G401.6 (cell line): Measurements from ENCODE around the gene SPCS3.
"Not testable (repeated sequence)": the region's sequence is repeated elsewhere in the genome, so short reads cannot be mapped to it uniquely, and the experiment has no call there.

Experiments
- FAIRE-seq: peaks from 2 replicates; lab custom pipeline; 2012; peaks lifted over from hg19 to GRCh38; lab: Jason Lieb, UNC

SPCS3 gene

DNA sequence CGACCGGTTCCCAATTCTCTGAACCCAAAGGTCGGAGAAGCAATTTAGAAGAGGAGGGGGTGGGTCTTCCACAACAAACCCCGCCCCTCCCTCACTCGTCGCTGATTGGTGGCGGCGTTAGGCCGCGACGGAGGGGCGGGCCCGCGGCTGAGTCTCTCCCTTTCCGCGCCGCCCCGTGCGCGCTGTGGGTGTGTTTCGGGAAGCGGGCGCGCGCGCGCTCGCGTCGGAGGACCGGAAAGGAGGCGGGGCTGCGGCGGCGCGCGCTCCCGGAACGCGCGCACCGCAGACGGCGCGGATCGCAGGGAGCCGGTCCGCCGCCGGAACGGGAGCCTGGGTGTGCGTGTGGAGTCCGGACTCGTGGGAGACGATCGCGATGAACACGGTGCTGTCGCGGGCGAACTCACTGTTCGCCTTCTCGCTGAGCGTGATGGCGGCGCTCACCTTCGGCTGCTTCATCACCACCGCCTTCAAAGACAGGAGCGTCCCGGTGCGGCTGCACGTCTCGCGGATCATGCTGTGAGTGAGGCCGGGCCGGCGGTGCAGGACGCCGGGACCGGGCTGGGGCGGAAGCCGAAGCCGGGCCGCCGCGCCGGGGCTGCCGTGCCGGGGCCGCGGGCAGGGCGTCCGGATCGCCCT, at the start of gene SPCS3:
Gene SPCS3 (plus strand): TSS at position 263 of the 636 bp plus-strand sequence. CDS start 111 bp downstream, at position 374.
- FAIRE-seq = peak; percentile 82

GRCh38 chr4:176270669-176271068, 49.1 kb upstream of the SPCS3 start:
- FAIRE-seq = no peak

DNA sequence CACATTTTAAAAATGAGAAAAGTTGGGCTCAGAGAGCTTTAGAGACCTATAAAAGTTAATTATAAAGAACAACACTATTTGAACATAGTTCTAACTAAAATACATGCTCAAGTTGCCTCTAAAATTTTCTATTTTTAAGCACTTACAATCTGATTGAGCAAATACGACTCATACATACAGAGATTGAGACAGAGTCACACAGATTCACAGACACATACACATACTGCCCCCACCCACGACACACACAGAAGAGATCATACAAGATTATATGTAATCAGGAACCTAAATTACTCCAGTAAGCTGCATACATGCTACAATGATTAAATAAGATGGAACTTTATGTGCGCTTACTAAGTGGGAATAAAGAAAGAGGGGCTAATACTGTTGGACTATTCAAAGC, 48.0 kb upstream of the SPCS3 start:
- no peak for FAIRE-seq

- no peak for FAIRE-seq
These were observed 47.0 kb upstream of the SPCS3 start for GRCh38 chr4:176272799-176273198.

- no peak for FAIRE-seq
These were observed 46.0 kb upstream of the SPCS3 start for GRCh38 chr4:176273736-176274135.

DNA sequence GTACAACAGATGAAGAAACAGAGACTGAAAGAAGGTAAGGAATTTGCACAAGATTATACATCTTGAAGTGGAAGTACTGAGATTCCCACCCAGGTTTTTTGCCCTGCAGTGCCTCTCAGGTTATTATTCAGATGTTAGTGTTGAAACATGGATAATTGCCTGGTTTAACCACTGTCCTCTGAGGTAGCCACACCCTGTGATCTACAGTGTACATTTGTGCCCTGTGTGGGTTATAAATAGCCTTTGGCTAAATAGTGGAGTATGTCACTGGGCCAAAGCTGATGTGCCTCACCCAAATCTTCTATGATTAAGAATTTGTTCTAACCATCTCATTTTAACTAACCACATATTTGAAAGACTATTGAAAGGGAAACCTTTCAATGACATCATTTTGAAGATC, 45.3 kb upstream of the SPCS3 start:
- FAIRE-seq = no peak

GRCh38 chr4:176276710-176277109, 43.1 kb upstream of the SPCS3 start:
- no peak for FAIRE-seq

GRCh38 chr4:176277162-176277904, 42.4 kb upstream of the SPCS3 start:
- no peak for FAIRE-seq

DNA sequence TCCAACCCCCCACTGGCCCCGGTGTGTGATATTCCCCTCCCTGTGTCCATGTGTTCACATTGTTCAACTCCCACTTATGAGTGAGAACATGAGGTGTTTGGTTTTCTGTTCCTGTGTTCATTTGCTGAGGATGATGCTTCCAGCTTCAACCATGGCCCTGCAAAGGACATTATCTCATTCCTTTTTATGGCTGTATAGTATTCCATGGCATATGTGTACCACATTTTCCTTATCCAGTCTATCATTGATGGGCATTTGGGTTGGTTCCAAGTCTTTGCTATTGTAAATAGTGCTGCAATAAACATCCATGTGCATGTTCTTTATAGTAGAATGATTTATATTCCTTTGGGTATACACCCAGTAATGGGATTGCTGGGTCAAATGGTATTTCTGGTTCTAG, 40.2 kb upstream of the SPCS3 start:
- FAIRE-seq = not testable (repeated sequence)

- FAIRE-seq = no peak
These were observed 33.0 kb upstream of the SPCS3 start for GRCh38 chr4:176286728-176287127.

GRCh38 chr4:176287546-176287945, 32.2 kb upstream of the SPCS3 start:
- FAIRE-seq = no peak

GRCh38 chr4:176288020-176288419, 31.7 kb upstream of the SPCS3 start:
- FAIRE-seq = no peak

- FAIRE-seq = no peak
These were observed 30.2 kb upstream of the SPCS3 start for GRCh38 chr4:176289561-176289960.

DNA sequence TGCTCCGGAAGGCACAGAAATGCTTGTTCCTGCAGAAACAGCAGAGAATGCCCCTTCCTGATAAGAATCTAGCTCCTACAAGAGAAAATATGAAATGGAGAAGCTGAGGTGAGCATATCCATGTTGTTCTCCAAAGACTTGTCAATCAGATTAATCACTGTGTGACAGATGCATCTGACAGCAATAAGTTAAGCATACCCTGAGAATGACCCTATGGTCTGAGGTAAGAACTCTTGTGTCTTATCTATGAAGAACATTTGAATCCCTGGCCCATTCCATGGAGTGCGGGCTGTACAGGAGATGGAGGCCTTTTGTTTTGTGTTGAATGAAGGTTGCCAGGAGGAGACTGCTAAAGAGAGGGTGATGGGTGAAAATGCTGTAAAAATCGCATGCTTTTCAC, 29.2 kb upstream of the SPCS3 start:
- FAIRE-seq = no peak

- no peak for FAIRE-seq
These were observed 28.0 kb upstream of the SPCS3 start for GRCh38 chr4:176291748-176292147.

GRCh38 chr4:176292920-176293319, 26.8 kb upstream of the SPCS3 start:
- no peak for FAIRE-seq

DNA sequence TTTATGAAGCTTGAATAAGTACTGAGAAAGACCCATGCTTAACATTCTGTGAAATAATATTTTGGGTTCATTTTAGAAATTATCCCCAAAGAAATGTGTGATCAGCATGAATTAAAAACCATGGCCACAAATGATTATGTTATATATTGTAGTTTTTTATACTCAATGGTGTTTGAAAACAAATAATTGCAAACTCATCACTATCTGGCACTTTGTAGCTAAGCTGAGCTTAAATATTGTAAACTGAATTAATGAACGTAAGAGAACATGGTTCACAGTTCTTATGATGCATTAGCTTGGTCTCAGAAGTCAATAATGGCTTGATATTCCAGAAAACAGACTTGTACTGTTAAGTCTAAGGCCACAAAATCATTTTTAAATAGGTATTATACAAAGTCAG, 26.1 kb upstream of the SPCS3 start:
- no peak for FAIRE-seq

DNA sequence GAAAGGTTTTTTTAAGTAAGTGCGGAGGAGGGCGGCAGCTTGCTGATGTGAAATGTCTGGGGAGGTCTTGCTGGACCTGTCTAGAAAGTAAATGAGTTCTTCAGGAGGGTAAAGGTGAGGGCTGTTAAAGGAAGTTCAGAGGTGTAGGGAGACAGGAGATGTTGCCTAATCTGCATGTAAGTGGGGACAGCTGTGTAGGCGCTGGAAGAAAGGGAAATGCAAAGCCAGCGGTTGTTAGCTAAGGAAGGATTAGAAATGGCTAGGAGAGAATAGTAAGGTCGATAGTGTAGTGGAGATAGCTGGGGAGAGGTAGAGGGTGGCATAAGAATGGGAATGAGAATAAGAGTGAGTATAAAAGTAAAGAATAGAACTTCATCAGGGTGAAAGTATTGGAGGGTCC, 23.9 kb upstream of the SPCS3 start:
- FAIRE-seq = not testable (repeated sequence)

- FAIRE-seq = no peak
These were observed 21.1 kb upstream of the SPCS3 start for GRCh38 chr4:176298664-176299063.

GRCh38 chr4:176300036-176300435, 19.7 kb upstream of the SPCS3 start:
- FAIRE-seq = no peak

- FAIRE-seq = no peak
These were observed 19.2 kb upstream of the SPCS3 start for GRCh38 chr4:176300565-176300964.

DNA sequence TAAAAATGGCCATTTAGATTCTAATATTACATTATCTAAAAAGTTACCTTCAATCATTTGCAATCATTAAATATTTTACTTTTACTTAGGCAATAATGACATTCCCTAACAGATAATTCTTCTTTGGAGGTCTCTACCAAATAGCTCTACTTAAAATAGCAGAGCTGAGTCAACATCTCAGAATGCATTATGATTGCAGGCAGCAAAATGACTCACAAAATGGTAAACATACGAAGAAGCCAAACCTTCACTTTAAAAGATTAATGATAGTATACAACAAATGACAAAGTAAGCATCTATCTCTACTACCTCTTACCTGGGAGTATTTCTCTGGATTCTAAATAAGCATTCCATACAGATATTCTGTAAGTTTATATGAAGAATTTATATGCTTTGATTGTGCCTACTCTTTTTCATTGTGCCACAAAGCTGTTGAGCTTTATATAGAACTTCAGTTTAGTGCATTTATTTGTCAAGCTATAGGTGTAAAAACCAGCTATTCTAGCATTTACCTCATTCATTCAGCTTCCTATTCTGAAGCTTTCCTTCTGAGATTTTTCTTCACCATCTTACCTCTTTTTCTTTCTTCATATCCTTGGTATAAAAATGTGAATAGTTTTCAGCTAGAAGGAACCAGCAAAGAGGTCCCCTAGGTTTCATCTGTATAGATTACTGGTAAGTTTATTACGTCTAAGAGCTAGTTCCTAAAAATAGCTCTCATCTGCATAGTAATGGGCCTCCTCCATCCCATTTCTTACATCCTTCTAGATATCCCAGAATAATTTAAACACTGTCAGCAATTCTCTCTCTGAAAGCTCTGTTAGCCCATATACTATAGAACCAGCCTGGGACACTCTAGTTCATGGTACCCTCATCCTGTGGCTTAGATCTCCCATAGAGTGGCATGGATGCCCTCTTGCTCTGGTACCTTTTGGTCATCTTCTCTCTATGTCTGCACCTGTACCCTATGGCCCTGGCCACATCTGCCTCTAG, 17.2 kb upstream of the SPCS3 start:
- FAIRE-seq = no peak

- FAIRE-seq = no peak
These were observed 15.8 kb upstream of the SPCS3 start for GRCh38 chr4:176303938-176304337.
